GM12878 (cell line): ENCODE results near the gene CHRNE. TPM values are rescaled to one million over a fixed set of nuclear protein-coding genes. Genes with fewer than 3 reads are reported as not detected.
"Not testable (repeated sequence)": the region's sequence is repeated elsewhere in the genome, so short reads cannot be mapped to it uniquely, and the experiment has no call there.

Experiments used
- ATAC-seq: fragments of 200-7000 bp; cut with Tn5 transposase; 3 replicates; pipeline ENCODE4 v1.9.1; 2020; ENCODE audit warnings: mild to moderate bottlenecking, moderate library complexity
- BruUV-seq: library from RNA; stranded (reverse); fragments of 400-500 nt; replicated peaks from 2 replicates; lab custom pipeline; 2021; lab: Mats Ljungman, UMichigan
- CTCF ChIA-PET: fragments of 300-600 bp; sonication (Branson Sonifier 250); formaldehyde crosslinking; extraction: SDS; loops from one replicate; lab custom pipeline; 2021; ENCODE audit warnings: inconsistent platforms; lab: Yijun Ruan, JAX
- POLR2A ChIA-PET: fragments of 350-600 bp; formaldehyde crosslinking; extraction: SDS; loops from one replicate; lab custom pipeline; 2021; ENCODE audit warnings: inconsistent platforms; lab: Charles Lee
- RAD21 ChIA-PET: fragments of 300-600 bp; sonication (Branson Sonifier 250); formaldehyde crosslinking; loops from one replicate; lab custom pipeline; 2023; ENCODE audit warnings: antibody characterized with exemption; ENCODE audit not compliant: unreplicated experiment; lab: Charles Lee
- SMC1A ChIA-PET: fragments of 300-600 bp; sonication (Branson Sonifier 250); formaldehyde crosslinking; loops from one replicate; lab custom pipeline; 2023; ENCODE audit not compliant: unreplicated experiment, uncharacterized antibody; lab: Charles Lee
- DNase-seq: peaks from one replicate; pipeline ENCODE4 v3.0.0-alpha.2; 2011; ENCODE audit warnings: low read depth, low spot score
- FAIRE-seq: peaks from 3 replicates; lab custom pipeline; 2011; peaks lifted over from hg19 to GRCh38; lab: Jason Lieb, UNC
- H2AFZ ChIP-seq: 2 replicates; pipeline ENCODE4 v1.6.0; 2011; ENCODE audit warnings: low read depth, low read length, control low read depth; ENCODE audit not compliant: control insufficient read depth
- H3K27ac ChIP-seq: 2 replicates; pipeline ENCODE4 v1.5.1; 2011; ENCODE audit warnings: control low read depth; ENCODE audit not compliant: control insufficient read depth, insufficient read depth
- H3K27me3 ChIP-seq, 2 experiments: replicated peaks in 1 of 2; 2 replicates each; pipeline versions ENCODE4 v1.6.0 to v1.6.1; 2011; ENCODE audit warnings: low read length in 1 of 2; ENCODE audit not compliant: control insufficient read depth in 2 of 2, insufficient read depth in 2 of 2
- H3K36me3 ChIP-seq, 2 experiments: 2 replicates each; pipeline ENCODE4 v1.5.1; 2011; ENCODE audit warnings: low read length in 1 of 2; ENCODE audit not compliant: control insufficient read depth in 2 of 2, insufficient read depth in 2 of 2
- H3K4me1 ChIP-seq: 2 replicates; pipeline ENCODE4 v1.6.1; 2011; ENCODE audit warnings: mild to moderate bottlenecking, low read length, moderate library complexity, mixed read lengths; ENCODE audit not compliant: control insufficient read depth, insufficient read depth
- H3K4me2 ChIP-seq: 2 replicates; pipeline ENCODE4 v1.6.0; 2011; ENCODE audit warnings: control low read depth; ENCODE audit not compliant: control insufficient read depth, insufficient read depth
- H3K4me3 ChIP-seq: fragments of 200-600 bp; sonication (generic); 2 replicates; pipeline ENCODE4 v1.5.1; 2016
- H3K79me2 ChIP-seq: 2 replicates; pipeline ENCODE4 v1.6.0; 2011; ENCODE audit warnings: low read length; ENCODE audit not compliant: control insufficient read depth, insufficient read depth
- H3K9ac ChIP-seq: 2 replicates; pipeline ENCODE4 v1.8.0; 2011; ENCODE audit warnings: low read length, control low read depth, mixed read lengths; ENCODE audit not compliant: control insufficient read depth, insufficient read depth
- H3K9me3 ChIP-seq: replicated peaks from 3 replicates; pipeline ENCODE4 v1.5.1; 2011; ENCODE audit warnings: mild to moderate bottlenecking, low read length; ENCODE audit not compliant: control insufficient read depth, insufficient read depth
- H4K20me1 ChIP-seq: 2 replicates; pipeline ENCODE4 v1.6.0; 2011; ENCODE audit not compliant: control insufficient read depth, insufficient read depth
- ASH2L ChIP-seq: fragments of 300-600, 200-600 bp; sonication (generic); IDR thresholded peaks from 2 replicates; pipeline ENCODE4 v1.6.1; 2017; ENCODE audit warnings: low read depth, mild to moderate bottlenecking, borderline replicate concordance
- MTA2 ChIP-seq: fragments of 450-650 bp; IDR thresholded peaks from 2 replicates; pipeline ENCODE4 v1.6.1; 2016; ENCODE audit warnings: low read depth, mild to moderate bottlenecking, moderate library complexity
- MTA3 ChIP-seq: IDR thresholded peaks from 2 replicates; pipeline ENCODE4 v1.6.1; 2012; ENCODE audit warnings: low read length, inconsistent platforms, borderline replicate concordance
- MYC ChIP-seq: IDR thresholded peaks from 2 replicates; pipeline ENCODE4 v1.6.1; 2011; ENCODE audit warnings: mild to moderate bottlenecking, low read length, moderate library complexity, inconsistent platforms; ENCODE audit not compliant: insufficient read depth, insufficient replicate concordance, insufficient read length, severe bottlenecking
- NRF1 ChIP-seq: conservative IDR thresholded peaks from 2 replicates; pipeline ENCODE4 v1.6.1; 2011; ENCODE audit warnings: mild to moderate bottlenecking, low read depth, low read length, improper control_type of control experiment
- RAD21 ChIP-seq: IDR thresholded peaks from 2 replicates; pipeline ENCODE4 v1.6.1; 2011; ENCODE audit warnings: mild to moderate bottlenecking, low read depth, low read length, moderate library complexity; ENCODE audit not compliant: insufficient read depth
- RCOR1 ChIP-seq: conservative IDR thresholded peaks from 2 replicates; pipeline ENCODE4 v1.6.1; 2012; ENCODE audit warnings: low read depth, low read length, improper control_type of control experiment
- RFX5 ChIP-seq: IDR thresholded peaks from 2 replicates; pipeline ENCODE4 v1.6.1; 2011; ENCODE audit warnings: low read depth, low read length, improper control_type of control experiment
- SP1 ChIP-seq: IDR thresholded peaks from one replicate; pipeline ENCODE4 v1.6.1; 2011; ENCODE audit warnings: low read depth, low read length
- WGBS: methylation state at CpG from one replicate; pipeline ENCODE4 v1.1.6; 2016; ENCODE audit warnings: low lambda C conversion rate; ENCODE audit not compliant: insufficient replicate concordance, insufficient coverage; ENCODE audit errors: missing lambda C conversion rate; 5-methylcytosine and 5-hydroxymethylcytosine counted together
- in situ Hi-C: fragments of 300-500 bp; cut with MboI; formaldehyde crosslinking; loops from 9 replicates; pipeline ENCODE4 v1.14.3; 2018; ENCODE audit warnings: mixed read lengths
- intact Hi-C: fragments of 100-400 bp; cut with micrococcal nuclease; formaldehyde crosslinking; loops from one replicate; pipeline ENCODE4 v1.14.2; 2022; ENCODE audit not compliant: unreplicated experiment
- polyA plus RNA-seq, 11 experiments: library from polyadenylated mRNA; depleted of rRNA in 4 of 11; unstranded in 6 of 11; stranded (reverse) in 5 of 11; fragments of >200 nt; fragmentation: Nextera tagmentation in 4 of 11; fragmentation: Illumina TruSeq in 1 of 11; extraction: Ambion mirVana in 4 of 11; extraction: Trizol in 1 of 11; gene quantifications; 1 replicate in 1 of 11; 2 replicates in 10 of 11; pipeline versions ENCODE4 v1.2.1 to v1.2.3, GENCODE V29; 2011 to 2016; ENCODE audit warnings: inconsistent platforms in 2 of 11, missing spikeins in 2 of 11, low read depth in 1 of 11
- total RNA-seq, 4 experiments: library from RNA; depleted of rRNA in 3 of 4; stranded (reverse); fragments of >200 nt in 3 of 4; fragmentation: Illumina TruSeq in 1 of 4; extraction: Trizol in 1 of 4; gene quantifications; 2 replicates each; pipeline versions ENCODE4 v1.2.1 to v1.2.3, GENCODE V29; 2013 to 2021
- TF ChIP-seq, protein P1 (sequence below): IDR thresholded peaks from 2 replicates; pipeline ENCODE4 v1.6.1; 2011; ENCODE audit warnings: borderline replicate concordance, low read depth, mild to moderate bottlenecking, moderate library complexity, low read length; ENCODE audit not compliant: insufficient read depth, poor library complexity, severe bottlenecking
- TF ChIP-seq, protein P2 (sequence below): IDR thresholded peaks from 2 replicates; pipeline ENCODE4 v1.6.1; 2012; ENCODE audit warnings: low read length, inconsistent platforms
- TF ChIP-seq, protein P3 (sequence below): fragments of 450-650 bp; formaldehyde crosslinking; IDR thresholded peaks from 2 replicates; pipeline ENCODE4 v1.4.0; 2022; ENCODE audit warnings: mild to moderate bottlenecking, moderate library complexity

Gene CHRNE
- total and polyA plus RNA-seq, 10 of the 15 experiments (the other 5 are each of a cell fraction or from before 2014, with no cell fraction given), result 0.05 to 0.11 (median 0.08) TPM; not detected in 6

DNA sequence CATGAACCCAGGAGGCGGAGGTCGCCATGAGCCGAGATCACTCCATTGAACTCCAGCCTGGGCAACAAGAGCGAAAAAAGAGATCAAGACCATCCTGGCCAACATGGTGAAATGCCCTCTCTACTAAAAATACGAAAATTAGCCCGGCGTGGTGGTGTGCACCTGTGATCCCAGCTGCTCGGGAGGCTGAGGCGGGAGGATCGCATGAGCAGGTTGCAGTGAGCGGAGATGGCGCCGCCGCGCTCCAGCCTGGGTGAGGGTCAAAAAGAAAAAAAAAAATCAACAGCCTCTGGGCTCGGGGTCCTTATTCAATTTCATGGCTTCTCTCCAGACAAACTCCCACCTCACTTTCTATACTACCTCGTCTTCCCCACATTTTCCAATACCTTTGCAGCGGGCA is 26.0 kb upstream of the CHRNE start (continued):
- TF ChIP-seq, protein P1, sequence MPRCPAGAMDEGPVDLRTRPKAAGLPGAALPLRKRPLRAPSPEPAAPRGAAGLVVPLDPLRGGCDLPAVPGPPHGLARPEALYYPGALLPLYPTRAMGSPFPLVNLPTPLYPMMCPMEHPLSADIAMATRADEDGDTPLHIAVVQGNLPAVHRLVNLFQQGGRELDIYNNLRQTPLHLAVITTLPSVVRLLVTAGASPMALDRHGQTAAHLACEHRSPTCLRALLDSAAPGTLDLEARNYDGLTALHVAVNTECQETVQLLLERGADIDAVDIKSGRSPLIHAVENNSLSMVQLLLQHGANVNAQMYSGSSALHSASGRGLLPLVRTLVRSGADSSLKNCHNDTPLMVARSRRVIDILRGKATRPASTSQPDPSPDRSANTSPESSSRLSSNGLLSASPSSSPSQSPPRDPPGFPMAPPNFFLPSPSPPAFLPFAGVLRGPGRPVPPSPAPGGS, result no peak
- TF ChIP-seq, protein P2, sequence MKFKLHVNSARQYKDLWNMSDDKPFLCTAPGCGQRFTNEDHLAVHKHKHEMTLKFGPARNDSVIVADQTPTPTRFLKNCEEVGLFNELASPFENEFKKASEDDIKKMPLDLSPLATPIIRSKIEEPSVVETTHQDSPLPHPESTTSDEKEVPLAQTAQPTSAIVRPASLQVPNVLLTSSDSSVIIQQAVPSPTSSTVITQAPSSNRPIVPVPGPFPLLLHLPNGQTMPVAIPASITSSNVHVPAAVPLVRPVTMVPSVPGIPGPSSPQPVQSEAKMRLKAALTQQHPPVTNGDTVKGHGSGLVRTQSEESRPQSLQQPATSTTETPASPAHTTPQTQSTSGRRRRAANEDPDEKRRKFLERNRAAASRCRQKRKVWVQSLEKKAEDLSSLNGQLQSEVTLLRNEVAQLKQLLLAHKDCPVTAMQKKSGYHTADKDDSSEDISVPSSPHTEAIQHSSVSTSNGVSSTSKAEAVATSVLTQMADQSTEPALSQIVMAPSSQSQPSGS, result no peak
- TF ChIP-seq ASH2L, result no peak
- TF ChIP-seq RAD21, result no peak
- TF ChIP-seq, protein P3, sequence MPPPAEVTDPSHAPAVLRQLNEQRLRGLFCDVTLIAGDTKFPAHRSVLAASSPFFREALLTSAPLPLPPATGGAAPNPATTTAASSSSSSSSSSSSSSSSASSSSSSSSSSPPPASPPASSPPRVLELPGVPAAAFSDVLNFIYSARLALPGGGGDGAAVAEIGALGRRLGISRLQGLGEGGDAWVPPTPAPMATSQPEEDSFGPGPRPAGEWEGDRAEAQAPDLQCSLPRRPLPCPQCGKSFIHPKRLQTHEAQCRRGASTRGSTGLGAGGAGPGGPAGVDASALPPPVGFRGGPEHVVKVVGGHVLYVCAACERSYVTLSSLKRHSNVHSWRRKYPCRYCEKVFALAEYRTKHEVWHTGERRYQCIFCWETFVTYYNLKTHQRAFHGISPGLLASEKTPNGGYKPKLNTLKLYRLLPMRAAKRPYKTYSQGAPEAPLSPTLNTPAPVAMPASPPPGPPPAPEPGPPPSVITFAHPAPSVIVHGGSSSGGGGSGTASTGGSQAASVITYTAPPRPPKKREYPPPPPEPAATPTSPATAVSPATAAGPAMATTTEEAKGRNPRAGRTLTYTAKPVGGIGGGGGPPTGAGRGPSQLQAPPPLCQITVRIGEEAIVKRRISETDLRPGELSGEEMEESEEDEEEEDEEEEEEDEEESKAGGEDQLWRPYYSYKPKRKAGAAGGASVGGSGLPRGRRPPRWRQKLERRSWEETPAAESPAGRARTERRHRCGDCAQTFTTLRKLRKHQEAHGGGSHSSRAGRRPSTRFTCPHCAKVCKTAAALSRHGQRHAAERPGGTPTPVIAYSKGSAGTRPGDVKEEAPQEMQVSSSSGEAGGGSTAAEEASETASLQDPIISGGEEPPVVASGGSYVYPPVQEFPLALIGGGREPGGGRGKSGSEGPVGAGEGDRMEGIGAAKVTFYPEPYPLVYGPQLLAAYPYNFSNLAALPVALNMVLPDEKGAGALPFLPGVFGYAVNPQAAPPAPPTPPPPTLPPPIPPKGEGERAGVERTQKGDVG (CRISPR knock-in tag), result no peak
- TF ChIP-seq MTA2, result no peak
- no peak for TF ChIP-seq MYC
- TF ChIP-seq RFX5, result no peak
- no peak for TF ChIP-seq NRF1
- no peak for TF ChIP-seq MTA3
- TF ChIP-seq RCOR1, result no peak
- no peak for TF ChIP-seq SP1

DNA sequence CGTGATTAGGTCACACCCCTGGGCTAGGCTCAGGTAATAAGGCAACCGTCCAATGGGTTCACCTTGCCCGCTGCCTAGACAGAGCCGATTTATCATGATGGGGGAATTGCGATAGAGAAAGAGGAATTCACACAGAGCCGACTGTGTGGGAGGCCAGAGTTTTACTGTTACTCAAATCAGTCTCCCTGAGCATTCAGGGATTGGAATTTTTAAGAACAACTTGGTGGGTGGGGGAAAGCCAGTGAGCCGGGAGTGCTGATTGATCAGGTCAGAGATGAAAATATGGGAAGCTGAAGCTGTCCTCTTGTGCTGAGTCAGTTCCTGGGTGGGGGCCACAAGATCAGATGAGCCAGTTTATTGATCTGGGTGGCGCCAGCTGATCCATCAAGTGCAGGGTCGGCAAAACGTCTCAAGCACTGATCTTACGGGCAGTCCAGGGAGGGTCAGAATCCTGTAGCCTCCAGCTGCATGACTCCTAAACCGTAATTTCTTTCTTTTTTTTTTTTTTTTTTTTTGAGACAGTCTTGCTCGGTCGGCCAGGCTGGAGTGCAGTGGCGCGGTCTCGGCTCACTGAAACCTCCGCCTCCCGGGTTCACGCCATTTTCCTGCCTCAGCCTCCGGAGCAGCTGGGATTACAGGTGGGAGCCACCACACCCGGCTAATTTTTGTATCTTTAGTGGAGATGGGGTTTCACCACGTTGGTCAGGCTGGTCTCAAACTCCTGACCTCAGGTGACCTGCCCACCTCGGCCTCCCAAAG is 23.9 kb upstream of the CHRNE start:
- in situ Hi-C loops, FAIRE-seq: not testable (repeated sequence)

More for the DNA sequence above, 23.9 kb upstream of the CHRNE start:
- H2AFZ ChIP-seq, H3K27ac ChIP-seq, H3K36me3 ChIP-seq, RAD21 ChIA-PET, BruUV-seq, H4K20me1 ChIP-seq, H3K9me3 ChIP-seq, ATAC-seq, intact Hi-C loops, DNase-seq, H3K4me2 ChIP-seq, H3K4me3 ChIP-seq, H3K4me1 ChIP-seq, H3K79me2 ChIP-seq, POLR2A ChIA-PET, SMC1A ChIA-PET, H3K27me3 ChIP-seq, H3K9ac ChIP-seq: not testable (repeated sequence)
- 88% methylated on average over 22 of the region's 24 CpGs for WGBS
- CTCF ChIA-PET, result interaction anchor here (1.2 kb wide), 1 partner anchor 24 kb away, joined by 4 read pairs; the partner anchor contains the start of gene CHRNE
